ENCODE measurements around the gene FLCN. TPM values are rescaled to one million over a fixed set of nuclear protein-coding genes. Genes with fewer than 3 reads are reported as not detected.
A peak's percentile ranks its signal among the peaks of the same experiment; 100 is the strongest.

The FLCN gene
- total and polyA plus RNA-seq, 2 of the 13 experiments (the other 11 are each of a cell fraction or from before 2014, with no cell fraction given): 16.6 to 24.9 TPM

GRCh38 chr17:17206913-17207335 is 30.0 kb downstream of the FLCN start (continued):
- TF ChIP-seq, protein P1, sequence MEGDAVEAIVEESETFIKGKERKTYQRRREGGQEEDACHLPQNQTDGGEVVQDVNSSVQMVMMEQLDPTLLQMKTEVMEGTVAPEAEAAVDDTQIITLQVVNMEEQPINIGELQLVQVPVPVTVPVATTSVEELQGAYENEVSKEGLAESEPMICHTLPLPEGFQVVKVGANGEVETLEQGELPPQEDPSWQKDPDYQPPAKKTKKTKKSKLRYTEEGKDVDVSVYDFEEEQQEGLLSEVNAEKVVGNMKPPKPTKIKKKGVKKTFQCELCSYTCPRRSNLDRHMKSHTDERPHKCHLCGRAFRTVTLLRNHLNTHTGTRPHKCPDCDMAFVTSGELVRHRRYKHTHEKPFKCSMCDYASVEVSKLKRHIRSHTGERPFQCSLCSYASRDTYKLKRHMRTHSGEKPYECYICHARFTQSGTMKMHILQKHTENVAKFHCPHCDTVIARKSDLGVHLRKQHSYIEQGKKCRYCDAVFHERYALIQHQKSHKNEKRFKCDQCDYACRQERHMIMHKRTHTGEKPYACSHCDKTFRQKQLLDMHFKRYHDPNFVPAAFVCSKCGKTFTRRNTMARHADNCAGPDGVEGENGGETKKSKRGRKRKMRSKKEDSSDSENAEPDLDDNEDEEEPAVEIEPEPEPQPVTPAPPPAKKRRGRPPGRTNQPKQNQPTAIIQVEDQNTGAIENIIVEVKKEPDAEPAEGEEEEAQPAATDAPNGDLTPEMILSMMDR (CRISPR knock-in tag; IDR thresholded peaks at IDR 0.05): peak; percentile 26; the same call in 1 of the 2 replicates
- TF ChIP-seq TFDP1 (CRISPR knock-in tag; IDR thresholded peaks at IDR 0.05; ENCODE audit: borderline replicate concordance) (no peak), ZNF781 (CRISPR knock-in tag; IDR thresholded peaks at IDR 0.05; ENCODE audit: borderline replicate concordance, not compliant biosample characterization) (no peak), NR3C1 (CRISPR knock-in tag; IDR thresholded peaks at IDR 0.05) (no peak), POGZ (CRISPR knock-in tag; IDR thresholded peaks at IDR 0.05) (no peak), ZNF296 (CRISPR knock-in tag; conservative IDR thresholded peaks at IDR 0.05) (0 out of 2 replicates have a peak, but pooled peaks have one; percentile 20), JUN (CRISPR knock-in tag; IDR thresholded peaks at IDR 0.05) (no peak), JUND (CRISPR knock-in tag; IDR thresholded peaks at IDR 0.05) (0 out of 2 replicates have a peak, but pooled peaks have one; percentile 22), BHLHE40 (IDR thresholded peaks at IDR 0.05; ENCODE audit: low read length) (no peak), ATF4 (CRISPR knock-in tag; IDR thresholded peaks at IDR 0.05) (no peak), RORA (CRISPR knock-in tag; IDR thresholded peaks at IDR 0.05) (0 out of 2 replicates have a peak, but pooled peaks have one; percentile 81), ZNF605 (CRISPR knock-in tag; IDR thresholded peaks at IDR 0.05) (no peak), ZNF431 (CRISPR knock-in tag; IDR thresholded peaks at IDR 0.05; ENCODE audit: borderline replicate concordance, low read depth) (0 out of 2 replicates have a peak, but pooled peaks have one; percentile 5), THAP11 (CRISPR knock-in tag; IDR thresholded peaks at IDR 0.05) (no peak), ZNF891 (CRISPR knock-in tag; IDR thresholded peaks at IDR 0.05) (no peak), ZNF580 (CRISPR knock-in tag; IDR thresholded peaks at IDR 0.05; ENCODE audit: borderline replicate concordance, low read depth) (no peak)
- TF ChIP-seq, protein P2, sequence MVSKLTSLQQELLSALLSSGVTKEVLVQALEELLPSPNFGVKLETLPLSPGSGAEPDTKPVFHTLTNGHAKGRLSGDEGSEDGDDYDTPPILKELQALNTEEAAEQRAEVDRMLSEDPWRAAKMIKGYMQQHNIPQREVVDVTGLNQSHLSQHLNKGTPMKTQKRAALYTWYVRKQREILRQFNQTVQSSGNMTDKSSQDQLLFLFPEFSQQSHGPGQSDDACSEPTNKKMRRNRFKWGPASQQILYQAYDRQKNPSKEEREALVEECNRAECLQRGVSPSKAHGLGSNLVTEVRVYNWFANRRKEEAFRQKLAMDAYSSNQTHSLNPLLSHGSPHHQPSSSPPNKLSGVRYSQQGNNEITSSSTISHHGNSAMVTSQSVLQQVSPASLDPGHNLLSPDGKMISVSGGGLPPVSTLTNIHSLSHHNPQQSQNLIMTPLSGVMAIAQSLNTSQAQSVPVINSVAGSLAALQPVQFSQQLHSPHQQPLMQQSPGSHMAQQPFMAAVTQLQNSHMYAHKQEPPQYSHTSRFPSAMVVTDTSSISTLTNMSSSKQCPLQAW (CRISPR knock-in tag; IDR thresholded peaks at IDR 0.05): peak; percentile 12; the same call in 1 of the 2 replicates
- TF ChIP-seq, protein P3, sequence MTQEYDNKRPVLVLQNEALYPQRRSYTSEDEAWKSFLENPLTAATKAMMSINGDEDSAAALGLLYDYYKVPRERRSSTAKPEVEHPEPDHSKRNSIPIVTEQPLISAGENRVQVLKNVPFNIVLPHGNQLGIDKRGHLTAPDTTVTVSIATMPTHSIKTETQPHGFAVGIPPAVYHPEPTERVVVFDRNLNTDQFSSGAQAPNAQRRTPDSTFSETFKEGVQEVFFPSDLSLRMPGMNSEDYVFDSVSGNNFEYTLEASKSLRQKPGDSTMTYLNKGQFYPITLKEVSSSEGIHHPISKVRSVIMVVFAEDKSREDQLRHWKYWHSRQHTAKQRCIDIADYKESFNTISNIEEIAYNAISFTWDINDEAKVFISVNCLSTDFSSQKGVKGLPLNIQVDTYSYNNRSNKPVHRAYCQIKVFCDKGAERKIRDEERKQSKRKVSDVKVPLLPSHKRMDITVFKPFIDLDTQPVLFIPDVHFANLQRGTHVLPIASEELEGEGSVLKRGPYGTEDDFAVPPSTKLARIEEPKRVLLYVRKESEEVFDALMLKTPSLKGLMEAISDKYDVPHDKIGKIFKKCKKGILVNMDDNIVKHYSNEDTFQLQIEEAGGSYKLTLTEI (CRISPR knock-in tag; conservative IDR thresholded peaks at IDR 0.05): no peak
- TF ChIP-seq, protein P4, sequence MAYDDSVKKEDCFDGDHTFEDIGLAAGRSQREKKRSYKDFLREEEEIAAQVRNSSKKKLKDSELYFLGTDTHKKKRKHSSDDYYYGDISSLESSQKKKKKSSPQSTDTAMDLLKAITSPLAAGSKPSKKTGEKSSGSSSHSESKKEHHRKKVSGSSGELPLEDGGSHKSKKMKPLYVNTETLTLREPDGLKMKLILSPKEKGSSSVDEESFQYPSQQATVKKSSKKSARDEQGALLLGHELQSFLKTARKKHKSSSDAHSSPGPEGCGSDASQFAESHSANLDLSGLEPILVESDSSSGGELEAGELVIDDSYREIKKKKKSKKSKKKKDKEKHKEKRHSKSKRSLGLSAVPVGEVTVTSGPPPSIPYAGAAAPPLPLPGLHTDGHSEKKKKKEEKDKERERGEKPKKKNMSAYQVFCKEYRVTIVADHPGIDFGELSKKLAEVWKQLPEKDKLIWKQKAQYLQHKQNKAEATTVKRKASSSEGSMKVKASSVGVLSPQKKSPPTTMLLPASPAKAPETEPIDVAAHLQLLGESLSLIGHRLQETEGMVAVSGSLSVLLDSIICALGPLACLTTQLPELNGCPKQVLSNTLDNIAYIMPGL (CRISPR knock-in tag; IDR thresholded peaks at IDR 0.05; ENCODE audit: borderline replicate concordance in 1 of 2, low read depth in 1 of 2): 0 out of 4 replicates have a peak, but pooled peaks of 1 of the 2 experiments have one; percentile 9
